ENCODE data around the gene MLEC.

DNA sequence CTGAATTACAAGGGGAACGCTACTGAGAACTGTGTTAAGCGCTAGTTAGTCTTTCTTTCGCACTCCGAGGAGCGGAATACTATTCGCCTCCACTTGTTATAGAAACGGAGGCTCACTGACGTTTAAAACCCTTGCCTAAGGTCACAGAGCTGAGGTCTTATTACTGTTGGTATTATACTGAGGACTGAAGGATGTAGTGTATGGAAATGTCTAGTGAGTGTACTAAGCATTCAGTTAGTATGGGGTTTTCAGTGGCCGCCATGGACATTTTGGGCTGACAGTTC lies 39.5 kb downstream of the MLEC start:
- TF ChIP-seq POLR2A (IDR thresholded peaks at IDR 0.05), result no peak
- TF ChIP-seq, protein P1, sequence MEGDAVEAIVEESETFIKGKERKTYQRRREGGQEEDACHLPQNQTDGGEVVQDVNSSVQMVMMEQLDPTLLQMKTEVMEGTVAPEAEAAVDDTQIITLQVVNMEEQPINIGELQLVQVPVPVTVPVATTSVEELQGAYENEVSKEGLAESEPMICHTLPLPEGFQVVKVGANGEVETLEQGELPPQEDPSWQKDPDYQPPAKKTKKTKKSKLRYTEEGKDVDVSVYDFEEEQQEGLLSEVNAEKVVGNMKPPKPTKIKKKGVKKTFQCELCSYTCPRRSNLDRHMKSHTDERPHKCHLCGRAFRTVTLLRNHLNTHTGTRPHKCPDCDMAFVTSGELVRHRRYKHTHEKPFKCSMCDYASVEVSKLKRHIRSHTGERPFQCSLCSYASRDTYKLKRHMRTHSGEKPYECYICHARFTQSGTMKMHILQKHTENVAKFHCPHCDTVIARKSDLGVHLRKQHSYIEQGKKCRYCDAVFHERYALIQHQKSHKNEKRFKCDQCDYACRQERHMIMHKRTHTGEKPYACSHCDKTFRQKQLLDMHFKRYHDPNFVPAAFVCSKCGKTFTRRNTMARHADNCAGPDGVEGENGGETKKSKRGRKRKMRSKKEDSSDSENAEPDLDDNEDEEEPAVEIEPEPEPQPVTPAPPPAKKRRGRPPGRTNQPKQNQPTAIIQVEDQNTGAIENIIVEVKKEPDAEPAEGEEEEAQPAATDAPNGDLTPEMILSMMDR (IDR thresholded peaks at IDR 0.05), result no peak
